Skeletal muscle satellite cell (primary cell): ENCODE data around the gene SEMA7A. TPM values are rescaled to one million over a fixed set of nuclear protein-coding genes. Genes with fewer than 3 reads are reported as not detected.
"Not testable (repeated sequence)": the region's sequence is repeated elsewhere in the genome, so short reads cannot be mapped to it uniquely, and the experiment has no call there.

ENCODE experiments used
- H3K27me3 ChIP-seq: 2 replicates; pipeline ENCODE4 v1.7.0; 2013; ENCODE audit warnings: low read length; ENCODE audit not compliant: control insufficient read depth, insufficient read depth
- H3K36me3 ChIP-seq: 2 replicates; pipeline ENCODE4 v1.7.0; 2013; ENCODE audit warnings: mild to moderate bottlenecking, control low read depth, low read length; ENCODE audit not compliant: insufficient read depth
- H3K4me1 ChIP-seq: 2 replicates; pipeline ENCODE4 v1.7.0; 2013; ENCODE audit warnings: low read length; ENCODE audit not compliant: control insufficient read depth, insufficient read depth
- H3K4me2 ChIP-seq: 2 replicates; pipeline ENCODE4 v1.7.0; 2013; ENCODE audit warnings: mild to moderate bottlenecking, low read length
- H3K4me3 ChIP-seq: 2 replicates; pipeline ENCODE4 v1.7.0; 2013; ENCODE audit warnings: low read length
- H3K9ac ChIP-seq: 2 replicates; pipeline ENCODE4 v1.7.0; 2013; ENCODE audit warnings: mild to moderate bottlenecking, low read depth, low read length, moderate library complexity
- H3K9me3 ChIP-seq: replicated peaks from 2 replicates; pipeline ENCODE4 v1.7.0; 2013; ENCODE audit warnings: mild to moderate bottlenecking, control low read depth, low read length
- total RNA-seq: library from RNA; depleted of rRNA; stranded (reverse); fragments of >200 nt; gene quantifications from 2 replicates; pipeline ENCODE4 v1.2.3, GENCODE V29; 2012; rRNA removed

Gene SEMA7A, protein sequence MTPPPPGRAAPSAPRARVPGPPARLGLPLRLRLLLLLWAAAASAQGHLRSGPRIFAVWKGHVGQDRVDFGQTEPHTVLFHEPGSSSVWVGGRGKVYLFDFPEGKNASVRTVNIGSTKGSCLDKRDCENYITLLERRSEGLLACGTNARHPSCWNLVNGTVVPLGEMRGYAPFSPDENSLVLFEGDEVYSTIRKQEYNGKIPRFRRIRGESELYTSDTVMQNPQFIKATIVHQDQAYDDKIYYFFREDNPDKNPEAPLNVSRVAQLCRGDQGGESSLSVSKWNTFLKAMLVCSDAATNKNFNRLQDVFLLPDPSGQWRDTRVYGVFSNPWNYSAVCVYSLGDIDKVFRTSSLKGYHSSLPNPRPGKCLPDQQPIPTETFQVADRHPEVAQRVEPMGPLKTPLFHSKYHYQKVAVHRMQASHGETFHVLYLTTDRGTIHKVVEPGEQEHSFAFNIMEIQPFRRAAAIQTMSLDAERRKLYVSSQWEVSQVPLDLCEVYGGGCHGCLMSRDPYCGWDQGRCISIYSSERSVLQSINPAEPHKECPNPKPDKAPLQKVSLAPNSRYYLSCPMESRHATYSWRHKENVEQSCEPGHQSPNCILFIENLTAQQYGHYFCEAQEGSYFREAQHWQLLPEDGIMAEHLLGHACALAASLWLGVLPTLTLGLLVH
- total RNA-seq: 44.1 and 94.4 TPM in 2 replicates

DNA sequence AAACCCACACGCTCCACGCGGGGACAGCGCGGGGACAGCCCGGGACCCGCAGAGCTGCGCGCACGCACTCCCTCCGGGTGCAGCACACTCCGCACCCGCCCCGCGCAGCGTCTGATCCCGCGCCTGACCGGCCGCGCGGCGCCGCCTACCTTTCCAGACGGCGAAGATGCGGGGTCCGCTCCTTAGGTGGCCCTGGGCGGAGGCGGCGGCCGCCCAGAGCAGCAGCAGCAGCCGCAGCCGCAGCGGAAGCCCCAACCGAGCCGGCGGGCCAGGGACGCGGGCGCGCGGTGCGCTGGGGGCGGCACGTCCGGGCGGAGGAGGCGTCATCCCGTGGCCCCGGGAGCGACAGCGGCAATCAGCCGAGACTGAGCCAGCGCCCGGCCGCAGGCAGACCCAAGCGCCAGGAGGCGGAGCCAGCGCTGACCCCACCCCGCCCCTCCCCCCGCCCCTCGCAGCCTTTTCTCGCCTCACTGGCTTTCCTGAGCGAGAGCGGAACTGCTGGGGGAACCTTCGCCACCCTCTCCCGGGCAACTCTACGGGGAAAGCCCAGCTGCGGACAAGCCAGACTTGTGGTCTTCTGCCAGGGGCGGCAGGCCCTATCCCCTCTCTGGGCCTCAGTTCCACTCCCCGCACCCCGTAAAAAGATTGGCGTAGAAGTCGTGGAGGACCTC, at the start of gene SEMA7A:
Gene SEMA7A, minus strand, starts transcription at position 367 of the 671 bp plus-strand sequence. Its CDS starts 40 bp downstream, at position 327.
- peak within 1 kb of the TSS; percentile 99 for H3K4me2 ChIP-seq
- no peaks in the 10 kb centered on the region for H3K9me3 ChIP-seq
- H3K4me1 ChIP-seq: peaks cover 47% of the 10 kb centered on the region
- H3K4me3 ChIP-seq: peak within 1 kb of the TSS; percentile 95
- H3K36me3 ChIP-seq: peaks cover 5% of the 10 kb centered on the region
- no peaks in the 10 kb centered on the region for H3K27me3 ChIP-seq
- H3K9ac ChIP-seq: peak within 1 kb of the TSS; percentile 91

DNA sequence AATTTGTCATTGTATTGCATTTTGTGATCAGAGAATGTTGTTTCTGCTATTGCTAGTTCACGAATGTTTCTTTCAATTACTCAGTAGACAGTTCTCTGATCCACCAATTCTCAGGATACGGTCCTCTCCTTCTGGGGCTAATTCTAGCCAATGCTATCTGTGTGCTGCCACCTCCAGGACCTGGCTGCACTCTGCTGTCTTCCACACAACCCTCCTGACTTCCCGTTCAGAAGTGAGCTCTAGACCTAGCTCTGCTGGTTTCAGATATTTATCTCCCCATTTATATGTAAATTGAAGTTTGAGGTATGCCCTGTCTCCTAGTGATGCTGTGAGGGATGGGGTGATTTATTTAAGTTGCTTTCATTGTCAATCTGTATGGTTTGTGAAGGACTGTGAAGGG, 48.9 kb upstream of the SEMA7A start:
- Histone ChIP-seq H3K9me3 (no peaks in the 10 kb centered on the region), H3K36me3 (no peaks in the 10 kb centered on the region), H3K27me3 (no peaks in the 10 kb centered on the region), H3K9ac (no peak overlapping the region), H3K4me2 (no peak overlapping the region), H3K4me1 (no peaks in the 10 kb centered on the region), H3K4me3 (no peak overlapping the region)

DNA sequence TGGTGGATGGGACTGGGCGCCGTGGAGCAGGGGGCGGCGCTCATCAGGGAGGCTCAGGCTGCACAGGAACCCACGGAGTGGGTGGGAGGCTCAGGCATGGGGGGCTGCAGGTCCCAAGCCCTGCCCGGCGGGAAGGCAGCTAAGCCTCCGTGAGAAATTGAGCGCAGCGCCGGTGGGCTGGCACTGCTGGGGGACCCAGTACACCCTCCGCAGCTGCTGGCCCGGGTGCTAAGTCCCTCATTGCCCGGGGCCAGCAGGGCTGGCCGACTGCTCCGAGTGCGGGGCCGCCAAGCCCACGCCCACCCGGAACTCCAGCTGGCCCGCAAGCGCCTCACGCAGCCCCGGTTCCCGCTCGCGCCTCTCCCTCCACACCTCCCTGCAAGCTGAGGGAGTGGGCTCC, 46.6 kb upstream of the SEMA7A start:
- H3K9ac ChIP-seq, H3K4me2 ChIP-seq, H3K4me3 ChIP-seq, H3K9me3 ChIP-seq, H3K27me3 ChIP-seq, H3K36me3 ChIP-seq, H3K4me1 ChIP-seq: not testable (repeated sequence)

DNA sequence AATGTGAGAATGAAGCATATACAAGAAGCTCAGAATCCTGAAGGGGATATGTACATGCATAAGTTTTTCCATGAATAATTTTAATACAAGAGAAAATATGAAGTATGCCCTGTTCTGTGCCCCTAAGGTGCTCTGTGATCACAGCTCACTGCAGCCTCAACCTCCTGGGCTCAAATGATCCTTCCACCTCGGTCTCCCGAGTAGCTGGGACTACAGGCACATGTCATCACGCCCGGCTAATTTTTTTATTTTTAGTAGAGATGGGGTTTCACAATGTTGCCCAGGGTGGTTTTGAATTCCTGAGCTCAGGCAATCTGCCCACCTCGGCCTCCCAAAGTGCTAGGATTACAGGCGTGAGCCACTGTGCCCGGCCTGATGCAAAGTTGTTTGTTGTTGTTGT, 37.9 kb upstream of the SEMA7A start:
- H3K4me3 ChIP-seq, H3K27me3 ChIP-seq, H3K4me1 ChIP-seq, H3K36me3 ChIP-seq, H3K4me2 ChIP-seq, H3K9me3 ChIP-seq, H3K9ac ChIP-seq: not testable (repeated sequence)

DNA sequence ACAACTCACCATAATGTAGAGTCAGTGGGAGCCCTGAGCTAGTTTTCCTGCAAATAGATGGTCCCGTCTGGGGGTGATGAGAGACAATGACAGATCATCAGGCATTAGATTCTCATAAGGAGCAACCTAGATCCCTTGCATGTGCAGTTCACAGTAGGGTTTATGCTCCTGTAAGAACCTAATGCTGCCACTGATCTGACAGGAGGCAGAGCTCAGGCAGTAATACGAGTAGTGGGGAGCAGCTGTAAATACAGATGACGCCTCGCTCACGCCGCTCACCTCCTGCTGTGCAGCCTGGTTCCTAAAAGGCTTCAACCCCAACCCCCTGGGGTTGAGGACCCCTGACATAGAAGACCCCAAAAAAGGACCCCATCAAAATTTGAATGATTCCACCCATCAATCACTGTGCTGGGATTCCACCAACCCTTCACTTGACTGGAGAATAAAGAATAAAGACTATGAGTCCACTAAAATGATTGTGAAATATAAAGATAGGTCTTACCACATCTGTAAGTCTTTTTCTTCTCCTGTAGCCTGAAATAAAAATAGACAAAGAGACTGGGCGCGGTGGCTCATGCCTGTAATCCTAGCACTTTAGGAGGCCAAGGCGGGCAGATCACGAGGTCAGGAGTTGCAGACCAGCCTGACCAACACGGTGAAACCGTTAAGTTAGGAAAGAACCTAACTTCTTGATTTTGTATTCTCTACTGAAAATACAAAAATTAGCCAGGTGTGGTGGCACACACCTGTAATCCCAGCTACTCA, 37.1 kb upstream of the SEMA7A start:
- H3K9me3 ChIP-seq: no peaks in the 10 kb centered on the region

DNA sequence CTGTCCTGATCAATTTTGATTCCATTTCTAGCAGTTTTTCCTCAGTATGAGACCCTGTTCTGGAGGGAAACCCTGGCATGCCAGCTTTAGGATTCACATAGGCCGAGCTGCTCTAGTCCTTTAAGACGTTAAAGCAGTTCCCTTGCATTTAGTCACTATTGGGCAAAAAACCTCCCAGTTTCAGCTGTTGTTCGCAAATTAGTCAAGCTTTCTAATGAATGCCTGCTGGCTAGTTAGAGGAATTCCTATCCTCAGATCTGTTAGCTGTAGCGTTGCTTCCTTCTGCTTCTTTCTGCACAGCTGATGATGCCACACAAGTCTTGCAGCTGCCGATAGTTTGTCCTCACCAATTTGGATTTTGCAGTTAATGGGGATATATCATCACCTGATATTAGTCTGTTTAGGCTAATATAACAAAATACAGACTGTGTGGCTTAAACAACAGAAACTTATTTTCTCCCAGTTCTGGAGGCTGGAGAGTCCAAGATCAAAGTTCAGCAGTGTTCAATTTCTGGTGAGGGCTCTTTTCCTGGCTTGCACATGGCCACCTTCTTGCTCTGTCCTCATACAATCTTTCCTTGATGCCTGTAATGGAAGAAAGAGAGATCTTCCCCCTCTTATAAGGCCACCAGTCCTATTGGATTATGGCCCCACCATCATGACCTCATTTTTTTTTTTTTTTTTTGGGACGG, 34.7 kb upstream of the SEMA7A start:
- Histone ChIP-seq H3K4me2 (no peak overlapping the region), H3K4me1 (peaks cover 7% of the 10 kb centered on the region), H3K4me3 (no peak overlapping the region), H3K9ac (no peak overlapping the region), H3K9me3 (no peaks in the 10 kb centered on the region), H3K27me3 (no peaks in the 10 kb centered on the region), H3K36me3 (no peaks in the 10 kb centered on the region)

More for the DNA sequence above, 37.1 kb upstream of the SEMA7A start:
- Histone ChIP-seq H3K27me3 (no peaks in the 10 kb centered on the region), H3K4me3 (no peak overlapping the region), H3K4me1 (no peaks in the 10 kb centered on the region), H3K9ac (no peak overlapping the region), H3K4me2 (no peak overlapping the region), H3K36me3 (no peaks in the 10 kb centered on the region)

DNA sequence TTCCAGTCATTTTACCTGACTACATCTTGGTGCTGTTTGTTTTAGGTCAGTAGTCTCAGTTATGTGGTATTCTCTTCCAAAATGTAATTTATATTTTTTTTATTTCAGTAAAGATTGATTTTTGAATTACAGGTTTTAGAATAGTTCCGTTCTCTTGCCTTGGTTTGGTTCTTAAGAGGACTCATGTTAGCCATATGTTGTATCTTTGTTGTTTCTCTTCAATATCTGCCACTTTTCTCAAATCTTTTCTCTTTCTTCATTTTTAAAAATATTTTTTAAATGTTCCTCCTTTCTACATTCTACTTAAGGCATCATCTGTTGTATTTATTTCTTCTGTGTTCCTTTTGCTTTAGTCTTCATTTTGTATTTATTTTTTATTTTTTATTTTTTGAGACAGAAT, 32.8 kb upstream of the SEMA7A start:
- no peak overlapping the region for H3K4me3 ChIP-seq
- peaks cover 12% of the 10 kb centered on the region for H3K4me1 ChIP-seq
- no peak overlapping the region for H3K9ac ChIP-seq
- no peaks in the 10 kb centered on the region for H3K27me3 ChIP-seq
- no peak overlapping the region for H3K4me2 ChIP-seq
- H3K36me3 ChIP-seq: no peaks in the 10 kb centered on the region
- no peaks in the 10 kb centered on the region for H3K9me3 ChIP-seq

DNA sequence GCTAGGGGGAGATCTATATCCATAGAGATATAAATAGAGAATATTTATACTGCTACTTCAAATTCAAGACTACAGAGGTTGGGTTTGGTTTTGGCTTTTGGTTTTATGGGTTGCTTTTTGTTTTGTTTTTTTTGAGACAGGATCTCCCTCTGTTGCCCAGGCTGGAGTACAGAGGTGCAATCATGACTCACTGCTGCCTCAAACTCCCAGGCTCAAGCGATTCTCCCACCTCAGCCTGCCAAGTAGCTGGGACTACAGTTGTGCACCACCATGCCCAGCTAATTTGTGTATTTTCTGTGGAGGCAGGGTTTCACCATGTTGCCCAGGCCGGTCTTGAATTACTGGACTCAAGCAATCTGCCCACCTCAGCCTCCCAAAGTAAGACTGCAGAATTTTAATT, 31.1 kb upstream of the SEMA7A start:
- H3K4me1 ChIP-seq: peaks cover 18% of the 10 kb centered on the region
- no peaks in the 10 kb centered on the region for H3K27me3 ChIP-seq

DNA sequence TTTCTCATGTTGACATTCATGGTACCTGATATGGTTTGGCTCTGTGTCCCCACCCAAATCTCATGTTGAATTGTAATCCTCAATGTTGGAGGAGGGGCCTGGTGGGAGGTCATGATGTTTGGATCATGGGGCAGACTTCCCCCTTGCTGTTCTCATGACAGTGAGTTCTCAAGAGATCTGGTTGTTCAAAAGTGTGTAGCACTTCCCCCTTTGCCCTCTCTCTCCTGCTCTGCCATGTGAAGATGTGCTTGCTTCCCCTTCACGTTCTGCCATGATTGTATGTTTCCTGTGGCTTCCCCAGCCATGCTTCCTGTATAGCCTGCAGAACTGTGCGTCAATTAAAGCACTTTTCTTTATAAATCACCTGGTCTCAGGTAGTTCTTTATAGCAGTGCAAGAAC, 30.5 kb upstream of the SEMA7A start:
- H3K36me3 ChIP-seq: no peaks in the 10 kb centered on the region
- no peak overlapping the region for H3K4me2 ChIP-seq
- peaks cover 18% of the 10 kb centered on the region for H3K4me1 ChIP-seq
- H3K4me3 ChIP-seq: no peak overlapping the region
- H3K9ac ChIP-seq: no peak overlapping the region
- H3K9me3 ChIP-seq: no peaks in the 10 kb centered on the region
- H3K27me3 ChIP-seq: no peaks in the 10 kb centered on the region

More for the DNA sequence above, 31.1 kb upstream of the SEMA7A start:
- Histone ChIP-seq H3K36me3 (no peaks in the 10 kb centered on the region), H3K9ac (no peak overlapping the region), H3K9me3 (no peaks in the 10 kb centered on the region), H3K4me2 (no peak overlapping the region), H3K4me3 (no peak overlapping the region)

DNA sequence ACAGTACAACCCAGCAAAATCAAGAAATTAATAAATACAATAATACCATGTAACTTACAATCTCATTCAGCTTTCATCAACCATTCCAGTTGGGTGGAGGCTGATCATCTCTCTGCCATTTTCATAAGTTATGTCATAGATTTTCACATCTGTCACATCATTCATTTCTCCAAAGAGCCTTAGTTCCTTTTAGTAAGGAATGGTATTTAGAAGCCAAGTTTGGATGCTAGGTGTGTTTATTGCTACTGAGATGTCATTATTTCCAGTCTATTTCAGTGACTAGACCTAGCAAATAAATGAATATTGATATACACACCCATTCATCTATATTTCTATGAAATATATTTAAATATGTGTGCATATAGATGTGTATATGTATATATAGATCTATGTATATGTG, 29.9 kb upstream of the SEMA7A start:
- Histone ChIP-seq H3K36me3 (no peaks in the 10 kb centered on the region), H3K9ac (no peak overlapping the region), H3K27me3 (no peaks in the 10 kb centered on the region), H3K4me2 (no peak overlapping the region), H3K9me3 (no peaks in the 10 kb centered on the region), H3K4me1 (peaks cover 18% of the 10 kb centered on the region), H3K4me3 (no peak overlapping the region)
